PFSK-1 (cell line): Measurements from ENCODE around the gene ASS1.

Source experiments
- FOXP2 ChIP-seq: optimal IDR thresholded peaks from 2 replicates; pipeline ENCODE3; 2011; ENCODE audit warnings: borderline replicate concordance, control low read depth, inconsistent platforms; ENCODE audit not compliant: insufficient read depth; ENCODE audit errors: extremely low read length, extremely low read depth
- POLR2AphosphoS5 ChIP-seq: IDR thresholded peaks from 2 replicates; pipeline ENCODE4 v1.6.1; 2012; ENCODE audit warnings: low read depth, mild to moderate bottlenecking, control low read depth, low read length, moderate library complexity
- REST ChIP-seq, 2 experiments: IDR thresholded peaks; 2 replicates each; pipeline versions ENCODE4 v1.6.1 to v1.8.0; 2011 to 2012; ENCODE audit warnings: low read depth in 2 of 2, low read length in 2 of 2, control low read depth in 1 of 2, inconsistent platforms in 1 of 2, mild to moderate bottlenecking in 1 of 2, moderate library complexity in 1 of 2; ENCODE audit not compliant: insufficient read depth in 1 of 2
- SIN3A ChIP-seq: IDR thresholded peaks from 2 replicates; pipeline ENCODE4 v1.6.1; 2012; ENCODE audit warnings: mild to moderate bottlenecking, low read length, moderate library complexity, borderline replicate concordance; ENCODE audit not compliant: insufficient read depth
- TAF1 ChIP-seq: IDR thresholded peaks from 2 replicates; pipeline ENCODE4 v1.6.1; 2012; ENCODE audit warnings: low read length, control low read depth, borderline replicate concordance; ENCODE audit not compliant: insufficient read depth

ASS1 gene

DNA sequence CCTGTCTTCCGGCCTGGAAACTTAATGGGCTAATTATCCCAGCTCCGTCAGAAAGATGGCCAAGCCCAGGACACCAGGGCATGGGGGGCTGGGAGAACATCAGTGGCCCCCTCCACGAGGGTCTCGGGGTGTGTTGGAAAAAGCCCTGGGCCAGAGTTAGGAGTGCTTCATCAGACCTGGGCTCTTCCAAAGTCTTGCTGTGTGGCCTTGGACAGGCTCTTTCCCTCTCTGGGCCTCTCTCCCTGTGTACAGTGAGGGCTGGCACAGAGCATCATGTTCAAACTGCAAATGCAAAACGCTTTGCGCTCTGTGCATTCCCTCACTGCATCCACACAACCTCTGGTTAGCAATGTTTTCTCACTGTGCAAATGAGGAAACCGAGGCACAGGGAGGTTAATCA, 48.3 kb downstream of the ASS1 start:
- TF ChIP-seq SIN3A (no peak), REST (IDR thresholded peaks at IDR 0.05; ENCODE audit: insufficient read depth in 1 of 2, low read depth in 2 of 2, low read length in 2 of 2) (no peak), POLR2AphosphoS5 (no peak), FOXP2 (no peak), TAF1 (no peak)

DNA sequence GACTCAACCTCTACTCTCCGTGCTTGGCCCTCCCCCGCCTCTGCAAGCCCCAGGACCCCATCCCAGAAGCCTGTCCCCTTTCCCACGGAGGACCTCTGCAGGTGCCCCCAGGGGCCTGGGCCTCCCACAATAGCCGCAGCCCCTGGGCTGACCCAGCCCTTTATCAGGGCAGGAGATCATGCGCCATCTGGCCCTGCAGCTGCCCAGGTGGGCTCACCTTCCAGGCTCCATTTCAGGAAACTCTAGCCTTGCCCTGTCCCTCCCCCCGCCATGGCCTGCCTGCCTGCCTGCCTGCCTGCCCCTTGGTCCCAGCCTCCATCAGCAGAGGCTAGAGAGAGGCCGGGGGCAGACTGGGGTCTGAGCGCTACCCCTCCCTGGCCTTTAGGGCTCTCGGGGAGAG, 48.7 kb downstream of the ASS1 start:
- TF ChIP-seq POLR2AphosphoS5 (no peak), REST (IDR thresholded peaks at IDR 0.05; ENCODE audit: insufficient read depth in 1 of 2, low read depth in 2 of 2, low read length in 2 of 2) (no peak), TAF1 (no peak), FOXP2 (no peak), SIN3A (no peak)

DNA sequence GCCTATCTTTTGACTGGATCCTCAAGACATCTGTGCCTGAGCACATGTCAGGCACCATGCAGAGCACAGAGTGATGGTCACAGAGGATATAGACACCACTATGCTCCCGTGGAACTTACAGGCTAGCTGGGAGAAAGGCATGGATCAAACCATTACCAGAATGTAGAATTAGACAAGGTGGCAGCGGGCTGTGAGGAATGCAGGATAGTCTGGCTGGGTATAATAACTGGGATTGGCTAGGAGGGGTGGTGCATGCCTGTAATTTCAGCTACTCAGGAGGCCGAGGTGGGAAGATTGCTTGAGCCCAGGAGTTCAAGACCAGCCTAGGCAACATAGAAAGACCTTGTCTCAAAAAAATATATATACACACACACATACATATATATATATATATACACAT, 50.3 kb downstream of the ASS1 start:
- no peak for TF ChIP-seq FOXP2
- TF ChIP-seq POLR2AphosphoS5: no peak
- TF ChIP-seq REST (IDR thresholded peaks at IDR 0.05; ENCODE audit: insufficient read depth in 1 of 2, low read depth in 2 of 2, low read length in 2 of 2): no peak
- no peak for TF ChIP-seq TAF1
- no peak for TF ChIP-seq SIN3A

DNA sequence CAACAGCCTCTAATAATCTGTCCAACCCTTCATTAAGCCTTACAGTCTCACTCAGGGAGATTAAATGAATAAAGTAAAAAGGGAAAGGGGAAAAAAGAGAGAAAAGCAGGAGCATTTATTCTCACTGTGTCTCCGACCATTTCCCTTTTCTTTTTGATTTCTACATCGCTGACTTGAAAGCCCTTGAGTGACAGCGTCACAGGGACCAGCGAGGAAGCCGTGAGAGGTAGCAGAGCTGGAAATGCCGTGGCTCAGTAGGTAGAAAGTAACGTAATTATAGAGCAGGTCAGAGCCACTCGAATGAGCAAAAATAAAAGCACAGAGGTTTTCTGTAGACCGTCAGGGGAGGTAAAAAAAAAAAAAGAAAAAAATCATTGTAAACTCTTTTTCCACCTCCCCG, 52.4 kb downstream of the ASS1 start:
- no peak for TF ChIP-seq REST (IDR thresholded peaks at IDR 0.05; ENCODE audit: insufficient read depth in 1 of 2, low read depth in 2 of 2, low read length in 2 of 2)
- no peak for TF ChIP-seq FOXP2
- TF ChIP-seq POLR2AphosphoS5: no peak
- TF ChIP-seq SIN3A: no peak
- TF ChIP-seq TAF1: no peak

DNA sequence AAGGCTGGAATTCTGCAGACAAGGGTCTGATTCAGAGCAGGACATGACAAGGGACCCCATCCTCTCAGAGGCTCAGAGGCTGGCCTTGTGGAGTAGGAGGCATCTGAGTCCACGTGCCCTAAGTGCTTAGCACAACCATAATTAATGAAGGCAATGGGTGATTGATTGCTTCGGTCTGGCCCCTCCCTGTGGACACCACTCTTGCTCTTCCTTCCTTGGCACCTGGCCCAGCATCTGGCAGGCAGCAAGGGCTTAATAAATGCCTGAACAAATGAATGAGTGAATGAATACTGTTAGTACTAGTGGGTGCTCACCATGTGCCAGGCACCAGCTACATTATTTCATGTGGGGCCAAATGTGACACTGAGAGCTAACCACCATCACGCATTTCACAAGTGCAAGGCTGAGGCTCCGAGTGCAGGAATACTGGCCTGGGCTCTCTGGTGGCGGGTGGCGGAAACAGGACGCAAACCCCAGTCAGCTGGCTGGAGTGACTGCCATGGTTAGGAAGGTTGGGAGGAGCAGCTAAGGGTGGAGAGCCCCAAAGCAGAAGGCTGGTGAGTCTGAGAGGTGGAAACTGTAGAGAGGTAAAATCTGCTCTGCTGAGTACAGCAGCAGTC, 53.6 kb downstream of the ASS1 start:
- TF ChIP-seq REST (IDR thresholded peaks at IDR 0.05; ENCODE audit: insufficient read depth in 1 of 2, low read depth in 2 of 2, low read length in 2 of 2) (no peak), SIN3A (no peak), FOXP2 (no peak)
